OCI-LY7 (cell line): Measurements from ENCODE around the gene KIF16B.

Experiments used
- CTCF ChIP-seq: fragments of 200-600 bp; sonication (generic); conservative IDR thresholded peaks from 2 replicates; pipeline ENCODE4 v1.5.1; 2014; ENCODE audit warnings: mild to moderate bottlenecking, antibody characterized with exemption, low read length, moderate library complexity, mixed read lengths
- EZH2phosphoT487 ChIP-seq: fragments of 200-600 bp; sonication (generic); IDR thresholded peaks from 2 replicates; pipeline ENCODE4 v1.6.1; 2018; ENCODE audit warnings: low read depth, borderline replicate concordance, mild to moderate bottlenecking, mixed run types, antibody characterized with exemption, low read length, moderate library complexity, mixed read lengths

DNA sequence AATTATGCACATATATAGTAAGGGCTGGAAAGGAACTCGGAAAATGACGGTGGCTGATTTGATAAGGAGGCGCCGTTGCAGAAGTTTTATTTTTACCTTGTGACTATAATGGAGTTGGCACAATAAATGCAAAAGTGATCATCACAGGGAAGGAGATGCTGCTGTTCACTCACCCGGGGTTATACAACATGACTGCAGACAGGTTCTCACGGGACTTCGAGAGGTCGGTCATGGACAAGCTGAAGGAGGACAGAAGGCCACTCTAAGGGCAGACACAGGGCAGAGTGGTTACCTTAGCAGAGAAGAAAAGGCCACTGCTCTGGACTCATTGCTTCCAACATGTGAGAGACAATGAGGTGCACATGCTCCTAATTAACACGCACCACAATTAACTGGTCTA is 168.6 kb downstream of the KIF16B start:
- TF ChIP-seq CTCF, result no peak
- TF ChIP-seq EZH2phosphoT487, result no peak
